ENCODE data around the gene PPP1R12C. TPM values are rescaled to one million over a fixed set of nuclear protein-coding genes. Genes with fewer than 3 reads are reported as not detected.

Gene PPP1R12C
- polyA plus RNA-seq, 3 donors, result 2.1 to 206 (median 2.6) TPM

- peaks cover 18 to 26% of the 10 kb centered on the region in 2 donors for H3K36me3 ChIP-seq (replicated peaks in 1 of 2; ENCODE audit: control insufficient read depth in 1 of 2, insufficient read depth in 2 of 2, low read length in 2 of 2)
- TF ChIP-seq CTCF (IDR thresholded peaks at IDR 0.05), result no peak
- H3K36me3 Mint-ChIP-seq, result peaks cover 11 to 38% of the 10 kb centered on the region in 2 donors
- peak overlapping the region; percentile 80 to 84 for H3K27ac ChIP-seq (ENCODE audit: low read depth in 1 of 2, low read length in 2 of 2)
- H3K4me3 Mint-ChIP-seq, result peak overlapping the region; percentile 95 to 100
- H3K4me3 ChIP-seq (replicated peaks in 1 of 3; ENCODE audit: low read depth in 2 of 3, low read length in 3 of 3), result peak overlapping the region in 2 of 3 experiments; percentile 81 to 94
- H3K79me2 ChIP-seq (ENCODE audit: insufficient read depth, low read length), result peaks cover 62% of the 10 kb centered on the region
- no peak overlapping the region for H2AFZ ChIP-seq (ENCODE audit: insufficient read depth, low read depth, low read length, poor library complexity, severe bottlenecking)
- WGBS (ENCODE audit: insufficient coverage), result 100% methylated on average over 5 of the region's 13 CpGs
- no peak for DNase-seq
- H3K27me3 Mint-ChIP-seq (ENCODE audit: low read depth in 3 of 3), result peaks cover 2 to 8% (median 6%) of the 10 kb centered on the region in 3 donors
- no peaks in the 10 kb centered on the region for H3K9me3 Mint-ChIP-seq
- peaks cover 0 to 3% of the 10 kb centered on the region in 2 donors for H3K27me3 ChIP-seq (ENCODE audit: control insufficient read depth in 2 of 2, insufficient read depth in 2 of 2, low read length in 2 of 2)
- H3K27ac Mint-ChIP-seq, result peak overlapping the region; percentile 70 to 99 (median 97)
- peaks cover 25 to 43% of the 10 kb centered on the region in 2 donors for H3K4me1 ChIP-seq (ENCODE audit: control insufficient read depth in 1 of 2, insufficient read depth in 2 of 2, low read length in 2 of 2)
- H3K9ac ChIP-seq (ENCODE audit: insufficient read depth, low read length, poor library complexity, severe bottlenecking), result no peak overlapping the region
- H3K4me1 Mint-ChIP-seq, result peaks cover 43% of the 10 kb centered on the region
- H3K9me3 ChIP-seq (replicated peaks in 1 of 2; ENCODE audit: control insufficient read depth in 1 of 2, insufficient read depth in 1 of 2, low read length in 2 of 2), result no peaks in the 10 kb centered on the region
- H3K4me2 ChIP-seq (replicated peaks; ENCODE audit: extremely low read depth, low read length, poor library complexity, severe bottlenecking), result peak overlapping the region; percentile 98
- intact Hi-C loops (cut with micrococcal nuclease), result loop anchor here in 1 of 2 donors (10.0 kb wide), 1 partner anchor 139 kb away; the partner anchor contains the start of gene PPP6R1
- peaks cover 65% of the 10 kb centered on the region for H4K20me1 ChIP-seq (ENCODE audit: insufficient read depth, low read length)
Observed at GRCh38 chr19:55115446-55116065, 1.9 kb downstream of the PPP1R12C start.

- H3K9me3 ChIP-seq (replicated peaks in 1 of 2; ENCODE audit: control insufficient read depth in 1 of 2, insufficient read depth in 1 of 2, low read length in 2 of 2), result no peaks in the 10 kb centered on the region
- H3K27ac Mint-ChIP-seq, result peak overlapping the region in 4 of 7 donors; percentile 19 to 76 (median 26)
- H2AFZ ChIP-seq (ENCODE audit: insufficient read depth, low read depth, low read length, poor library complexity, severe bottlenecking), result no peak overlapping the region
- no peak overlapping the region for H3K4me2 ChIP-seq (replicated peaks; ENCODE audit: extremely low read depth, low read length, poor library complexity, severe bottlenecking)
- H3K4me3 ChIP-seq (replicated peaks in 1 of 3; ENCODE audit: low read depth in 2 of 3, low read length in 3 of 3), result no peak overlapping the region
- H3K27me3 Mint-ChIP-seq (ENCODE audit: low read depth in 3 of 3), result peaks cover under 1 to 6% (median 3%) of the 10 kb centered on the region in 3 donors
- no peaks in the 10 kb centered on the region for H3K9me3 Mint-ChIP-seq
- H3K27ac ChIP-seq (ENCODE audit: low read depth in 1 of 2, low read length in 2 of 2), result peak overlapping the region in 1 of 2 donors; percentile 11
- peaks cover 26 to 35% of the 10 kb centered on the region in 2 donors for H3K36me3 ChIP-seq (replicated peaks in 1 of 2; ENCODE audit: control insufficient read depth in 1 of 2, insufficient read depth in 2 of 2, low read length in 2 of 2)
- H3K9ac ChIP-seq (ENCODE audit: insufficient read depth, low read length, poor library complexity, severe bottlenecking), result no peak overlapping the region
- H3K4me1 Mint-ChIP-seq, result peaks cover 41% of the 10 kb centered on the region
- no peaks in the 10 kb centered on the region for H3K27me3 ChIP-seq (ENCODE audit: control insufficient read depth in 2 of 2, insufficient read depth in 2 of 2, low read length in 2 of 2)
- no peak for TF ChIP-seq CTCF (IDR thresholded peaks at IDR 0.05)
- peaks cover 74% of the 10 kb centered on the region for H4K20me1 ChIP-seq (ENCODE audit: insufficient read depth, low read length)
- WGBS (ENCODE audit: insufficient coverage), result 97% methylated on average over 5 of the region's 9 CpGs
- peaks cover 69% of the 10 kb centered on the region for H3K79me2 ChIP-seq (ENCODE audit: insufficient read depth, low read length)
- no peak overlapping the region for H3K4me3 Mint-ChIP-seq
- peaks cover 25 to 43% of the 10 kb centered on the region in 2 donors for H3K4me1 ChIP-seq (ENCODE audit: control insufficient read depth in 1 of 2, insufficient read depth in 2 of 2, low read length in 2 of 2)
- intact Hi-C loops (cut with micrococcal nuclease), result loop anchor here in 1 of 2 donors (10.0 kb wide), 1 partner anchor 140 kb away; the partner anchor contains the start of gene PPP6R1
- peaks cover 17 to 46% of the 10 kb centered on the region in 2 donors for H3K36me3 Mint-ChIP-seq
- no peak for DNase-seq
Observed at GRCh38 chr19:55114566-55115145, 2.8 kb downstream of the PPP1R12C start.
